ENCODE data around the gene BTBD9. TPM values are rescaled to one million over a fixed set of nuclear protein-coding genes. Genes with fewer than 3 reads are reported as not detected.

Gene BTBD9
- total RNA-seq, 1 donor from 2014 or later: 10.3 TPM

- no peak overlapping the region for H3K4me3 Mint-ChIP-seq (ENCODE audit: unreplicated experiment)
- peaks cover 11% of the 10 kb centered on the region for H3K4me1 Mint-ChIP-seq (ENCODE audit: unreplicated experiment)
- DNase-seq (ENCODE audit: low spot score): no peak
- H3K27ac Mint-ChIP-seq (ENCODE audit: unreplicated experiment): no peak overlapping the region
- TF ChIP-seq CTCF (IDR thresholded peaks at IDR 0.05; ENCODE audit: unreplicated experiment): no peak
- peaks cover 35% of the 10 kb centered on the region for H3K27me3 Mint-ChIP-seq (ENCODE audit: unreplicated experiment)
- no peaks in the 10 kb centered on the region for H3K9me3 Mint-ChIP-seq (ENCODE audit: unreplicated experiment)
- H3K36me3 Mint-ChIP-seq (ENCODE audit: low read depth, unreplicated experiment): peaks cover 31% of the 10 kb centered on the region
Observed at GRCh38 chr6:38162493-38163185, 477.1 kb downstream of the BTBD9 start.

GRCh38 chr6:38161754-38162492, 477.8 kb downstream of the BTBD9 start:
- DNase-seq (ENCODE audit: low spot score): no peak
- Mint-ChIP-seq H3K4me3 (ENCODE audit: unreplicated experiment) (no peak overlapping the region), H3K4me1 (ENCODE audit: unreplicated experiment) (peaks cover 11% of the 10 kb centered on the region), H3K9me3 (ENCODE audit: unreplicated experiment) (no peaks in the 10 kb centered on the region), H3K27me3 (ENCODE audit: unreplicated experiment) (peaks cover 36% of the 10 kb centered on the region), H3K27ac (ENCODE audit: unreplicated experiment) (peak overlapping the region; percentile 86), H3K36me3 (ENCODE audit: low read depth, unreplicated experiment) (peaks cover 31% of the 10 kb centered on the region)
- no peak for TF ChIP-seq CTCF (IDR thresholded peaks at IDR 0.05; ENCODE audit: unreplicated experiment)

- no peak for DNase-seq (ENCODE audit: low spot score)
- no peak overlapping the region for H3K27ac Mint-ChIP-seq (ENCODE audit: unreplicated experiment)
- H3K4me1 Mint-ChIP-seq (ENCODE audit: unreplicated experiment): peaks cover 11% of the 10 kb centered on the region
- H3K9me3 Mint-ChIP-seq (ENCODE audit: unreplicated experiment): no peaks in the 10 kb centered on the region
- H3K36me3 Mint-ChIP-seq (ENCODE audit: low read depth, unreplicated experiment): peaks cover 31% of the 10 kb centered on the region
- TF ChIP-seq CTCF (IDR thresholded peaks at IDR 0.05; ENCODE audit: unreplicated experiment): no peak
- H3K4me3 Mint-ChIP-seq (ENCODE audit: unreplicated experiment): no peak overlapping the region
- H3K27me3 Mint-ChIP-seq (ENCODE audit: unreplicated experiment): peaks cover 39% of the 10 kb centered on the region
Observed at GRCh38 chr6:38161331-38161730, 478.4 kb downstream of the BTBD9 start.

- Mint-ChIP-seq H3K27me3 (ENCODE audit: unreplicated experiment) (peaks cover 39% of the 10 kb centered on the region), H3K9me3 (ENCODE audit: unreplicated experiment) (no peaks in the 10 kb centered on the region), H3K36me3 (ENCODE audit: low read depth, unreplicated experiment) (peaks cover 31% of the 10 kb centered on the region), H3K27ac (ENCODE audit: unreplicated experiment) (no peak overlapping the region), H3K4me1 (ENCODE audit: unreplicated experiment) (peaks cover 16% of the 10 kb centered on the region), H3K4me3 (ENCODE audit: unreplicated experiment) (no peak overlapping the region)
- no peak for TF ChIP-seq CTCF (IDR thresholded peaks at IDR 0.05; ENCODE audit: unreplicated experiment)
- no peak for DNase-seq (ENCODE audit: low spot score)
Observed at GRCh38 chr6:38160831-38161230, 478.9 kb downstream of the BTBD9 start.

- peaks cover 36% of the 10 kb centered on the region for H3K36me3 Mint-ChIP-seq (ENCODE audit: low read depth, unreplicated experiment)
- no peaks in the 10 kb centered on the region for H3K9me3 Mint-ChIP-seq (ENCODE audit: unreplicated experiment)
- H3K4me1 Mint-ChIP-seq (ENCODE audit: unreplicated experiment): peaks cover 25% of the 10 kb centered on the region
- no peak overlapping the region for H3K27ac Mint-ChIP-seq (ENCODE audit: unreplicated experiment)
- no peak for TF ChIP-seq CTCF (IDR thresholded peaks at IDR 0.05; ENCODE audit: unreplicated experiment)
- no peak overlapping the region for H3K4me3 Mint-ChIP-seq (ENCODE audit: unreplicated experiment)
- H3K27me3 Mint-ChIP-seq (ENCODE audit: unreplicated experiment): peaks cover 35% of the 10 kb centered on the region
- no peak for DNase-seq (ENCODE audit: low spot score)
Observed at GRCh38 chr6:38159596-38159995, 480.1 kb downstream of the BTBD9 start.

Measured in endothelial cell (in vitro differentiated cells).